HCT116 (cell line): ENCODE results near the gene ICAM4.

Experiments used
- CEBPB ChIP-seq: IDR thresholded peaks from 2 replicates; pipeline ENCODE4 v1.6.1; 2012; ENCODE audit warnings: low read depth
- CTCF ChIP-seq, 3 experiments: fragments of 200-600 bp in 1 of 3; sonication (generic) in 1 of 3; IDR thresholded peaks in 2 of 3; conservative IDR thresholded peaks in 1 of 3; 2 replicates each; pipeline ENCODE4 v1.5.1; 2012 to 2017; ENCODE audit warnings: low read depth in 2 of 3, low read length in 2 of 3, antibody characterized with exemption in 1 of 3, borderline replicate concordance in 1 of 3, control low read depth in 1 of 3, mild to moderate bottlenecking in 1 of 3, mixed read lengths in 1 of 3, mixed run types in 1 of 3, moderate library complexity in 1 of 3; ENCODE audit not compliant: insufficient read depth in 1 of 3
- EZH2 ChIP-seq: fragments of 200-600 bp; sonication (generic); IDR thresholded peaks from 2 replicates; pipeline ENCODE4 v1.6.1; 2017; ENCODE audit warnings: antibody characterized with exemption, mixed run types
- EZH2phosphoT487 ChIP-seq: fragments of 200-600 bp; IDR thresholded peaks from 2 replicates; pipeline ENCODE4 v1.6.1; 2018; ENCODE audit warnings: antibody characterized with exemption, borderline replicate concordance
- POLR2A ChIP-seq: IDR thresholded peaks from 2 replicates; pipeline ENCODE4 v1.7.0; 2011; ENCODE audit warnings: borderline replicate concordance; ENCODE audit not compliant: insufficient read depth, insufficient read length; ENCODE audit errors: extremely low read depth
- POLR2AphosphoS5 ChIP-seq: IDR thresholded peaks from 2 replicates; pipeline ENCODE4 v1.6.1; 2011; ENCODE audit warnings: mild to moderate bottlenecking, low read depth, low read length, moderate library complexity
- SP1 ChIP-seq: IDR thresholded peaks from 2 replicates; pipeline ENCODE4 v1.6.1; 2012; ENCODE audit warnings: low read depth
- SRF ChIP-seq: IDR thresholded peaks from 2 replicates; pipeline ENCODE4 v1.6.1; 2012; ENCODE audit warnings: low read depth
- ZBTB33 ChIP-seq: IDR thresholded peaks from 2 replicates; pipeline ENCODE4 v1.6.1; 2011; ENCODE audit warnings: mild to moderate bottlenecking, low read length, moderate library complexity; ENCODE audit not compliant: insufficient replicate concordance; ENCODE audit errors: extremely low read depth

GRCh38 chr19:10270180-10270615 lies 16.6 kb upstream of the ICAM4 start:
- TF ChIP-seq CTCF (IDR thresholded peaks at IDR 0.05 in 2 of 3, conservative IDR thresholded peaks at IDR 0.05 in 1 of 3; ENCODE audit: borderline replicate concordance in 1 of 3, insufficient read depth in 1 of 3, low read depth in 2 of 3, low read length in 2 of 3) = no peak
- no peak for TF ChIP-seq POLR2A
- no peak for TF ChIP-seq SRF
- TF ChIP-seq EZH2 = no peak
- TF ChIP-seq ZBTB33 = no peak
- no peak for TF ChIP-seq POLR2AphosphoS5
- TF ChIP-seq EZH2phosphoT487 = no peak
- TF ChIP-seq CEBPB = no peak
- TF ChIP-seq SP1 = no peak
